Uterus (tissue), 4 donors: ENCODE data around the gene NOC3L. TPM values are rescaled to one million over a fixed set of nuclear protein-coding genes. Genes with fewer than 3 reads are reported as not detected.
"Not testable (repeated sequence)": the region's sequence is repeated elsewhere in the genome, so short reads cannot be mapped to it uniquely, and the experiment has no call there.

Experiments
- DNase-seq, 2 donors: peaks; one replicate each; pipeline ENCODE4 v3.0.0-alpha.2; 2019 to 2020
- H3K27ac ChIP-seq, 2 donors: fragments of 200-600 bp; sonication (generic); 1 replicate in 1 of 2; 2 replicates in 1 of 2; pipeline ENCODE4 v1.5.1; 2016 to 2018
- H3K27me3 ChIP-seq, 2 donors: fragments of 200-600 bp; sonication (generic); one replicate each; pipeline ENCODE4 v1.5.1; 2018 to 2019; ENCODE audit warnings: control low read depth in 1 of 2
- H3K36me3 ChIP-seq, 2 donors: fragments of 200-600 bp; sonication (generic); one replicate each; pipeline ENCODE4 v1.5.1; 2019; ENCODE audit warnings: control low read depth in 1 of 2
- H3K4me1 ChIP-seq, 2 donors: fragments of 200-600 bp; sonication (generic); one replicate each; pipeline ENCODE4 v1.5.1; 2018 to 2019; ENCODE audit warnings: control low read depth in 1 of 2
- H3K4me3 ChIP-seq, 2 donors: fragments of 200-600 bp; sonication (generic); 1 replicate in 1 of 2; 2 replicates in 1 of 2; pipeline ENCODE4 v1.5.1; 2018 to 2019; ENCODE audit warnings: mild to moderate bottlenecking in 1 of 2
- H3K9me3 ChIP-seq, 2 donors: fragments of 200-600 bp; sonication (generic); one replicate each; pipeline ENCODE4 v1.5.1; 2019; ENCODE audit warnings: control low read depth in 1 of 2
- POLR2A ChIP-seq, 2 donors: fragments of 450-650 bp; IDR thresholded peaks; one replicate each; pipeline ENCODE4 v1.6.1; 2016; ENCODE audit warnings: antibody characterized with exemption in 2 of 2, mild to moderate bottlenecking in 1 of 2, moderate library complexity in 1 of 2
- intact Hi-C: fragments of 100-400 bp; cut with DNase I; formaldehyde crosslinking; loops from one replicate; pipeline ENCODE4 v1.15.1; 2023; ENCODE audit warnings: low total_unique reads
- total RNA-seq, 4 donors: library from RNA; depleted of rRNA in 3 of 4; stranded (reverse); fragments of >200 nt in 3 of 4; gene quantifications; one replicate each; pipeline versions ENCODE4 v1.1.0 to v1.2.4, GENCODE V29; 2014 to 2023
- TF ChIP-seq, protein P1 (sequence below), 4 experiments: fragments of 200-600 bp in 2 of 4; fragments of 450-650 bp in 2 of 4; sonication (generic) in 2 of 4; IDR thresholded peaks; one replicate each; pipeline ENCODE4 v1.5.1; 2016 to 2019; ENCODE audit warnings: antibody characterized with exemption in 4 of 4, mild to moderate bottlenecking in 2 of 4, moderate library complexity in 1 of 4
- donor health status: DM: yes; HTN: yes; CAD: no.

The NOC3L gene
- total RNA-seq, 4 donors from 2014 or later: 6.2 to 48.7 (median 16.7) TPM

DNA sequence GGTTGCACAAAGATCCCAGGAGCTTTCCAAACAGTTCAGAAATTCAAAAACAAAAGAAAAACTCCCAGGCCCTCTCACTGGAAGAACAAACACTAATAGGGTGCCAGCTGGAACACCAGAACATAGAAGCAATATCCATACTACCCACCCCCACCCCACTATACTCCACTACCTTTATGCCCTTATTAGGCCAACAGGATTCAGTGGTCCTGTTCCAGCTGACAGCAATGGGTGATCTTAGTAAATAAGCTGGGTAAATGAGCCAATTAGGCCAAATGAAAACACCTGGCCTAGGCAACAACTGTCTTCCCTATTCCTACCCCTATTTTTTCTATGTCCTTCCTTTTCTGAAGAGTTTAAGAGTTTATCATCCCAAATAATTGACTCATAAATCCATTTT is 11.7 kb downstream of the NOC3L start:
- no peaks in the 10 kb centered on the region for H3K27me3 ChIP-seq
- H3K9me3 ChIP-seq: no peaks in the 10 kb centered on the region
- TF ChIP-seq, protein P1, sequence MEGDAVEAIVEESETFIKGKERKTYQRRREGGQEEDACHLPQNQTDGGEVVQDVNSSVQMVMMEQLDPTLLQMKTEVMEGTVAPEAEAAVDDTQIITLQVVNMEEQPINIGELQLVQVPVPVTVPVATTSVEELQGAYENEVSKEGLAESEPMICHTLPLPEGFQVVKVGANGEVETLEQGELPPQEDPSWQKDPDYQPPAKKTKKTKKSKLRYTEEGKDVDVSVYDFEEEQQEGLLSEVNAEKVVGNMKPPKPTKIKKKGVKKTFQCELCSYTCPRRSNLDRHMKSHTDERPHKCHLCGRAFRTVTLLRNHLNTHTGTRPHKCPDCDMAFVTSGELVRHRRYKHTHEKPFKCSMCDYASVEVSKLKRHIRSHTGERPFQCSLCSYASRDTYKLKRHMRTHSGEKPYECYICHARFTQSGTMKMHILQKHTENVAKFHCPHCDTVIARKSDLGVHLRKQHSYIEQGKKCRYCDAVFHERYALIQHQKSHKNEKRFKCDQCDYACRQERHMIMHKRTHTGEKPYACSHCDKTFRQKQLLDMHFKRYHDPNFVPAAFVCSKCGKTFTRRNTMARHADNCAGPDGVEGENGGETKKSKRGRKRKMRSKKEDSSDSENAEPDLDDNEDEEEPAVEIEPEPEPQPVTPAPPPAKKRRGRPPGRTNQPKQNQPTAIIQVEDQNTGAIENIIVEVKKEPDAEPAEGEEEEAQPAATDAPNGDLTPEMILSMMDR (IDR thresholded peaks at IDR 0.05): no peak
- no peak for TF ChIP-seq POLR2A (IDR thresholded peaks at IDR 0.05)
- no peak for DNase-seq
- H3K4me1 ChIP-seq: no peaks in the 10 kb centered on the region
- H3K27ac ChIP-seq: no peak overlapping the region
- intact Hi-C loops: no loop called here
- no peak overlapping the region for H3K4me3 ChIP-seq
- peaks cover 0 to 3% of the 10 kb centered on the region in 2 donors for H3K36me3 ChIP-seq

DNA sequence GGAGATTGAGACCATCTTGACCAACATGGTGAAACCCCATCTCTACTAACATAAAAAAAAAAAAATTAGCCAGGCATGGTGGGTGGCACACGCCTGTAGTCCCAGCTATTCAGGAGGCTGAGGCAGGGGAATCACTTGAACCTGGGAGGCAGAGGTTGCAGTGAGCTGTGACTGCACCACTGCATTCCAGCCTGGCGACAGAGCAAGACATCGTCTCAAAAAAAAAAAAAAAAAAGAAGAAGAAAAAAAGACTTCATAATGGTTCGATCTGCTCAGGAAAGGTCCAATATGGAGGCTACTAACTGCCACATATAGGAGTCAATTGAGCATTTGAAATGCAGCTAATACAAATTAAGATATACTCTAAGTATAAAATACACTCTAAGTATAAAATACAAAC is 12.2 kb downstream of the NOC3L start:
- H3K9me3 ChIP-seq, H3K4me3 ChIP-seq, H3K36me3 ChIP-seq, H3K4me1 ChIP-seq, H3K27me3 ChIP-seq, intact Hi-C loops, DNase-seq, H3K27ac ChIP-seq: not testable (repeated sequence)

DNA sequence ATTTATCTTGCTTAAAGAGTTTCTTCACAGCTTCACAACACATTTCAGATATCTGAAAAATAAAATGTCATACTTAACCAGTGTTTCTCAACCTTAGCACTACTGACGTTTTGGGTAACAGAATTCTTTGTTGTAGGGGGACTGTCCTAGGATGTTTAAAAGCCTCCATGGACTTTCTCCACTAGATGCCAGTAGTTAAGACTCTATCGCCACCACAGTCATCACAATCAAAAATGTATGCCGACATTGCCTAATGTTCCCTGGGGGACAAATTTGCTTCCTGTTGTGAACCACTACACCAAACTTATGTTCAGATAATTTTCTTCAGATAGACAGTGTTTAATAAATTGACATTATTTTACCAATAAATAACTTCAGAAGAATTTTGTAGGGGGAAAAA is 13.4 kb downstream of the NOC3L start:
- Histone ChIP-seq H3K36me3 (peaks cover 0 to 5% of the 10 kb centered on the region in 2 donors), H3K27me3 (no peaks in the 10 kb centered on the region)

DNA sequence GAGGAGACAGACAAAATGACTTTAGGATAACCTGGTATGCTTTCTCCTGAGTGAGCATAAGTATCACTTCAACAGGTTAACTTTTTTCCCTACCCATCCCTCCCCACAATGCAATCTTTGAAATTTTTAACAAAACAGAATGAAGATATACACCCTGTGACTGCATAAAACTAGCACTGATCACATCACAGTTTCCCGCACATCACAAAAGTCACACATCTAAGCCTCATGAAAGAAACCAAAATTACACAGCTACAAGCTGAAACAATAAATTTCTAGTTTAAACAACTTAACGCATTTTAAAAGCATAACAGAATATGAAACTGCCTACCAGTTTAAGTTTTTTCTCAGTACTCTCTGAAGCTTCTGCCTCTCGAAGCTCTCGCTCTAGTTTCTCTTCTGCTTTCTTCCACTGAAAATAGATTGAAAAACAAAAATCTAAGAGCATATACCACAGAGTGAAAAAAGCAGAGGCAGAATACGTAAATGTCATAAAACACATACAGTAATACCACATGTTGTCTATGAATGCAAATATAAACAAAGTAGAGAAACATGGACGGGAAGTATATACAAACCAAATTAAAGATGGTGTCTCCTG is 18.1 kb downstream of the NOC3L start:
- Histone ChIP-seq H3K36me3 (peaks cover 0 to 5% of the 10 kb centered on the region in 2 donors), H3K4me3 (no peak overlapping the region), H3K27me3 (no peaks in the 10 kb centered on the region), H3K27ac (no peak overlapping the region), H3K9me3 (no peaks in the 10 kb centered on the region), H3K4me1 (no peaks in the 10 kb centered on the region)
- TF ChIP-seq POLR2A (IDR thresholded peaks at IDR 0.05): no peak
- TF ChIP-seq, protein P1 (IDR thresholded peaks at IDR 0.05): no peak
- DNase-seq: no peak
- intact Hi-C loops: no loop called here

More for the DNA sequence above, 13.4 kb downstream of the NOC3L start:
- DNase-seq: no peak
- Histone ChIP-seq H3K4me3 (no peak overlapping the region), H3K9me3 (no peaks in the 10 kb centered on the region), H3K27ac (no peak overlapping the region), H3K4me1 (no peaks in the 10 kb centered on the region)
- intact Hi-C loops: no loop called here
- TF ChIP-seq POLR2A (IDR thresholded peaks at IDR 0.05): no peak
- TF ChIP-seq, protein P1 (IDR thresholded peaks at IDR 0.05): no peak

DNA sequence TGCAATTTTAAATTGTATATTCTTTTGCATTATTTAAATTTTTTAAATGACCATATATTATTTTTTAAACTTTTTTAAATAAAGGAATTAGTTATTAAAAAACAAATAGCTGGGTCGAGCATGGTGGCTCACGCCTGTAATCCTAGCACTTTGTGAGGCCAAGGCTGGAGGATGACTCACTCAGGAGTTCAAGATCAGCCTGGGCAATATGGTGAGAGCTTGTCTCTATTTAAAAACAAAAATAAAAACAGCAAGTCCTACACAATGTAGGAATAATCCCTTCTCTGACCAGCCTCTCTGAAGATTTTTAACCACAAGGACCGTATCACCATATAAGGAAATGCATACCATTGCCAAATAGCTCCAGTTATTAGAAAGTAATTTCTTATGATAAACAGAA is 19.6 kb downstream of the NOC3L start:
- intact Hi-C loops: no loop called here
- H3K36me3 ChIP-seq: peaks cover 0 to 2% of the 10 kb centered on the region in 2 donors

More for the DNA sequence above, 19.6 kb downstream of the NOC3L start:
- TF ChIP-seq, protein P1 (IDR thresholded peaks at IDR 0.05): no peak
- no peak for TF ChIP-seq POLR2A (IDR thresholded peaks at IDR 0.05)
- Histone ChIP-seq H3K9me3 (no peaks in the 10 kb centered on the region), H3K27ac (no peak overlapping the region), H3K27me3 (no peaks in the 10 kb centered on the region), H3K4me1 (no peaks in the 10 kb centered on the region), H3K4me3 (no peak overlapping the region)
- no peak for DNase-seq
